A549 treated with AZD2906 at 1 μM for 4 hours (cell line): ENCODE data around the gene BMF. TPM values are rescaled to one million over a fixed set of nuclear protein-coding genes. Genes with fewer than 3 reads are reported as not detected.

Experiments used
- total RNA-seq: library from RNA; stranded (reverse); fragments of 200-300 nt; extraction: Qiagen RNA extraction; gene quantifications from 5 replicates; pipeline ENCODE4 v1.2.3, GENCODE V29; 2022

BMF gene
- 1.4 to 2.4 TPM (median 1.8 TPM) in 5 replicates for total RNA-seq

GRCh38 chr15:40108855-40109735, at the start of gene BMF:
TSS of gene BMF (minus strand) at chr15:40108879. CDS start at chr15:40106086, 2,793 bp downstream.

GRCh38 chr15:40038638-40039543, 69.8 kb downstream of the BMF start, which contains the start of gene SRP14:
TSS of gene SRP14 (minus strand) at chr15:40039181. CDS start at chr15:40039116, 65 bp downstream.

Other genes with a start within 250 kb of the BMF start
- 8.6 to 12.9 TPM (median 9.8 TPM) in 5 replicates for gene GPR176, start 188.6 kb downstream of the BMF start, total RNA-seq
- 16.5 to 19.7 TPM (median 17.7 TPM) in 5 replicates for gene EIF2AK4, start 174.8 kb downstream of the BMF start, total RNA-seq
- 230 to 254 TPM (median 251 TPM) in 5 replicates for gene SRP14, start 69.7 kb downstream of the BMF start, total RNA-seq
- gene BUB1B, start 52.2 kb upstream of the BMF start, total RNA-seq: 23.2 to 35.7 TPM (median 26.7 TPM) in 5 replicates
- gene PAK6, start 130.2 kb upstream of the BMF start, total RNA-seq: 0.21 to 0.46 TPM (median 0.29 TPM) in 5 replicates
- 0.24 to 0.43 TPM (median 0.33 TPM) in 5 replicates for gene ANKRD63, start 174.2 kb upstream of the BMF start, total RNA-seq
- gene PLCB2, start 199.1 kb upstream of the BMF start, total RNA-seq: 0.38 to 0.97 TPM (median 0.84 TPM) in 5 replicates
- gene INAFM2, start 214.8 kb upstream of the BMF start, total RNA-seq: 5.7 to 7.8 TPM (median 6.6 TPM) in 5 replicates
- 19.1 to 21.4 TPM (median 20.8 TPM) in 5 replicates for gene CCDC9B, start 232.1 kb upstream of the BMF start, total RNA-seq
- not detected in 5 replicates for gene PHGR1, start 242.2 kb upstream of the BMF start, total RNA-seq
- 1.00 to 2.5 TPM (median 1.8 TPM) in 5 replicates for gene DISP2, start 249.3 kb upstream of the BMF start, total RNA-seq